ENCODE data around the gene MEN1.
A peak's percentile ranks its signal among the peaks of the same experiment; 100 is the strongest.

The MEN1 gene

GRCh38 chr11:64784813-64785581 is 25.4 kb downstream of the MEN1 start:
- no peak for DNase-seq (ENCODE audit: low read depth in 3 of 3)

GRCh38 chr11:64778473-64779298 is 31.7 kb downstream of the MEN1 start, which contains the start of gene SF1:
Gene SF1 (minus strand): TSS chr11:64778542. CDS start chr11:64778392, 150 bp downstream.
- peak; percentile 96 to 99 (median 98) for DNase-seq (ENCODE audit: low read depth in 3 of 3)

- no peak for DNase-seq (ENCODE audit: low read depth in 3 of 3)
These were observed 32.2 kb downstream of the MEN1 start for GRCh38 chr11:64778223-64778472.

GRCh38 chr11:64777449-64778222 is 32.7 kb downstream of the MEN1 start:
- DNase-seq (ENCODE audit: low read depth in 3 of 3) = peak; percentile 63 to 82 (median 63)

- no peak for DNase-seq (ENCODE audit: low read depth in 3 of 3)
These were observed 33.5 kb downstream of the MEN1 start for GRCh38 chr11:64776875-64777274.

GRCh38 chr11:64776425-64776824 is 33.9 kb downstream of the MEN1 start:
- no peak for DNase-seq (ENCODE audit: low read depth in 3 of 3)

- no peak for DNase-seq (ENCODE audit: low read depth in 3 of 3)
These were observed 36.2 kb downstream of the MEN1 start for GRCh38 chr11:64774144-64774543.

GRCh38 chr11:64772303-64773018 is 37.9 kb downstream of the MEN1 start:
- no peak for DNase-seq (ENCODE audit: low read depth in 3 of 3)

GRCh38 chr11:64771861-64772260 is 38.5 kb downstream of the MEN1 start:
- no peak for DNase-seq (ENCODE audit: low read depth in 3 of 3)

GRCh38 chr11:64770120-64770519 is 40.2 kb downstream of the MEN1 start:
- no peak for DNase-seq (ENCODE audit: low read depth in 3 of 3)

- DNase-seq (ENCODE audit: low read depth in 3 of 3) = no peak
These were observed 41.1 kb downstream of the MEN1 start for GRCh38 chr11:64769283-64769682.

GRCh38 chr11:64768300-64768694 is 42.1 kb downstream of the MEN1 start:
- no peak for DNase-seq (ENCODE audit: low read depth in 3 of 3)

GRCh38 chr11:64767344-64768299 is 42.7 kb downstream of the MEN1 start:
- DNase-seq (ENCODE audit: low read depth in 3 of 3) = peak; percentile 56 to 87 (median 80)

- no peak for DNase-seq (ENCODE audit: low read depth in 3 of 3)
These were observed 43.5 kb downstream of the MEN1 start for GRCh38 chr11:64766881-64767280.

GRCh38 chr11:64765851-64766665 is 44.3 kb downstream of the MEN1 start:
- no peak for DNase-seq (ENCODE audit: low read depth in 3 of 3)

GRCh38 chr11:64765291-64765850 is 45.0 kb downstream of the MEN1 start:
- no peak for DNase-seq (ENCODE audit: low read depth in 3 of 3)

- no peak for DNase-seq (ENCODE audit: low read depth in 3 of 3)
These were observed 45.6 kb downstream of the MEN1 start for GRCh38 chr11:64764753-64765152.

- DNase-seq (ENCODE audit: low read depth in 3 of 3) = no peak
These were observed 46.2 kb downstream of the MEN1 start for GRCh38 chr11:64764040-64764611.

- DNase-seq (ENCODE audit: low read depth in 3 of 3) = no peak
These were observed 46.8 kb downstream of the MEN1 start for GRCh38 chr11:64763526-64764039.

Measured in stimulated activated CD4-positive, alpha-beta T cell treated with anti-CD3 and anti-CD28 coated beads, TNF-alpha, amount 100 ng/mL, for 48 hours (primary cell).